Astrocyte of the spinal cord (primary cell): ENCODE data around the gene ARL8A.
"Not testable (repeated sequence)": the region's sequence is repeated elsewhere in the genome, so short reads cannot be mapped to it uniquely, and the experiment has no call there.

Experiments
- DNase-seq: peaks from one replicate; pipeline ENCODE4 v3.0.0; 2011; ENCODE audit warnings: low read depth, low spot score
- H3K4me3 ChIP-seq: 2 replicates; pipeline ENCODE4 v1.5.1; 2011; ENCODE audit warnings: low read depth, mild to moderate bottlenecking, low read length, moderate library complexity
- CTCF ChIP-seq: IDR thresholded peaks from 2 replicates; pipeline ENCODE4 v1.5.1; 2012; ENCODE audit warnings: low read depth, mild to moderate bottlenecking, low read length, inconsistent platforms
- in situ Hi-C: cut with HindIII; loops from 2 replicates; pipeline ENCODE4 v1.10.0; 2017; ENCODE audit warnings: low sequenced_read_pairs

ARL8A gene

GRCh38 chr1:202113690-202114300 lies 30.7 kb downstream of the ARL8A start:
- no peak overlapping the region for H3K4me3 ChIP-seq
- in situ Hi-C loops, result no loop called here
- TF ChIP-seq CTCF, result no peak
- DNase-seq, result no peak

GRCh38 chr1:202112859-202113689 lies 31.5 kb downstream of the ARL8A start:
- no peak for DNase-seq
- H3K4me3 ChIP-seq, result no peak overlapping the region
- in situ Hi-C loops, result no loop called here
- no peak for TF ChIP-seq CTCF

GRCh38 chr1:202111589-202111988 lies 32.9 kb downstream of the ARL8A start:
- H3K4me3 ChIP-seq, in situ Hi-C loops, DNase-seq: not testable (repeated sequence)

GRCh38 chr1:202110977-202111376 lies 33.6 kb downstream of the ARL8A start:
- no peak for DNase-seq
- TF ChIP-seq CTCF, result no peak
- in situ Hi-C loops, result no loop called here
- H3K4me3 ChIP-seq, result no peak overlapping the region

- no peak for DNase-seq
- no peak for TF ChIP-seq CTCF
- no peak overlapping the region for H3K4me3 ChIP-seq
- in situ Hi-C loops, result no loop called here
Observed at GRCh38 chr1:202107801-202108731, 36.5 kb downstream of the ARL8A start.

GRCh38 chr1:202107321-202107761 lies 37.2 kb downstream of the ARL8A start:
- in situ Hi-C loops, result no loop called here
- DNase-seq, result no peak
- H3K4me3 ChIP-seq, result no peak overlapping the region
- TF ChIP-seq CTCF, result no peak
